ENCODE data around the gene CTIF. TPM values are rescaled to one million over a fixed set of nuclear protein-coding genes. Genes with fewer than 3 reads are reported as not detected.

Gene CTIF
- total RNA-seq, 1 donor from 2014 or later: 51.5 TPM

DNA sequence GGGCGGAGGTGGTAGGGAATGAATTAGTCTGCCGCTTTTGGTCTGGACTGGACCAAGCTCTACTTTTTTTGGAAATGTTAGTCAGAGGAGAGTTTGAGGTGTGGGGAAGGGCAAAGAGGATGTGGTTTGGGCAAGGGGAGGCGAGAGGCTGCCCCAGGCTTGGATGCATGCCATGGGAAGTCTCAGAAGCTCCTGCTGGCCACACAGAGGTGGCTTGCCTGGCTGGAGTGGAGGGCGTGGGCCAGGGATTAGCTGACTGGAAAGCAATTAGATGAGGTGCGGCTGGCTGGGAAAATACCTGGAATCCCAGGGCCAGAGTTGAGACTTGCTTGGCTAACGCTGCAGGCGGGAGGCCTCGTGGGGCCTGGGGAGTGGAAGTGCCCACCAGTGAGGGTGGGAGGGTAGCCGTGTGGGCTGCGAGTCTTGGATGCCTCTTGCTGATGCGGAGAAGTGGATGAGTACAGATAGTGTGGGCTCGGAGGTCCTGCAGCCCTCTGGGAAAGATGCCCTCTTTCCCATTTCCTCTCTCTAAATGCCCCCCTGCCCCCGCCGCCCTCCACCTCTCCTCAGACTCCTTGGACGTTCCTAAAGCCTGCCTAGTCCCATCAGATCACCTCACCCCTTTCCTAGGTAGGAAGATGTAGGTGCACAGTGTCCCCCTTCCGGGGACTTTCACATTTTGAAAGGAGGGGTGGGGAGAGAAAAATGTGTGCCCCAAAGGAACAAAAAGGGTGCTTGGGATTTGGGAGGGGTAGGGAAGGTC is 294.3 kb downstream of the CTIF start:
- DNase-seq (ENCODE audit: low spot score): no peak
- TF ChIP-seq, protein P1, sequence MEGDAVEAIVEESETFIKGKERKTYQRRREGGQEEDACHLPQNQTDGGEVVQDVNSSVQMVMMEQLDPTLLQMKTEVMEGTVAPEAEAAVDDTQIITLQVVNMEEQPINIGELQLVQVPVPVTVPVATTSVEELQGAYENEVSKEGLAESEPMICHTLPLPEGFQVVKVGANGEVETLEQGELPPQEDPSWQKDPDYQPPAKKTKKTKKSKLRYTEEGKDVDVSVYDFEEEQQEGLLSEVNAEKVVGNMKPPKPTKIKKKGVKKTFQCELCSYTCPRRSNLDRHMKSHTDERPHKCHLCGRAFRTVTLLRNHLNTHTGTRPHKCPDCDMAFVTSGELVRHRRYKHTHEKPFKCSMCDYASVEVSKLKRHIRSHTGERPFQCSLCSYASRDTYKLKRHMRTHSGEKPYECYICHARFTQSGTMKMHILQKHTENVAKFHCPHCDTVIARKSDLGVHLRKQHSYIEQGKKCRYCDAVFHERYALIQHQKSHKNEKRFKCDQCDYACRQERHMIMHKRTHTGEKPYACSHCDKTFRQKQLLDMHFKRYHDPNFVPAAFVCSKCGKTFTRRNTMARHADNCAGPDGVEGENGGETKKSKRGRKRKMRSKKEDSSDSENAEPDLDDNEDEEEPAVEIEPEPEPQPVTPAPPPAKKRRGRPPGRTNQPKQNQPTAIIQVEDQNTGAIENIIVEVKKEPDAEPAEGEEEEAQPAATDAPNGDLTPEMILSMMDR (IDR thresholded peaks at IDR 0.05; ENCODE audit: unreplicated experiment): no peak
- H3K27ac Mint-ChIP-seq (ENCODE audit: unreplicated experiment): no peak overlapping the region
- H3K27me3 Mint-ChIP-seq (ENCODE audit: unreplicated experiment): peaks cover 6% of the 10 kb centered on the region
- peaks cover 49% of the 10 kb centered on the region for H3K4me1 Mint-ChIP-seq (ENCODE audit: unreplicated experiment)
- no peaks in the 10 kb centered on the region for H3K9me3 Mint-ChIP-seq (ENCODE audit: unreplicated experiment)
- peak overlapping the region; percentile 14 for H3K4me3 Mint-ChIP-seq (ENCODE audit: unreplicated experiment)
- H3K36me3 Mint-ChIP-seq (ENCODE audit: low read depth, unreplicated experiment): no peaks in the 10 kb centered on the region

DNA sequence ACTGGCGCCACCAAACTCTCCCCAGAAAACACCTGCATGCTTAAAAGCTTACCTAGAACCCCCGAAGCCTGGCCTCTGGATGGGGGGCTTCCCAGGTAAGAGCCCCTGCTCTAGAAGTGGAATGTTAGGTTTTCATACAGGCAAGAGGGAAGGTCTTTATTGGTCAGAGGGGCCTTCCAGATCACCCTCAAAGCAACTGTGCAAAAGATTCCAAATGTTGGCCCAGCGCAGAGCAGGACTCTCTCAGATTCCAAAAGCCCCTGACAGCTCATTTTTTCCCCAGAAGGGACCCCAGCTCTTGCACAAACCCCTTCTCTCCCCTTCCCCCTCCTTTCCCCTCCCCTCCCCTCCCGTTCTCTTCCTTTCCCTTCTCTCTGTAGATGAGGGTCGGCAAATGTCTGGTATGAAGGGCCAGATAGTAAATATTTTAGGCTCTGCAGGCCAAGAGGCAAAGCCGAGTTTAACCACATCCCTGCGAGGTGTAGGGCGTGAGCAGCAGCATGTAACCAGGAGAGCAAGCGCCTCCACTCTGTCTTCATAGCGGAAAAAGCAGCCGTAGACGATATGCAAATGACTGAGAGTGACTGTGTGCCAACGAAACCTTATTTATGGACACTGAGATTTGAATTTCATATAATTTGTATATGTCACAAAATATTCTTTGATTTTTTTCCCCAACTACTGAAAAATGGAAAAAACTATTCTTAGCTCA is 295.0 kb downstream of the CTIF start:
- TF ChIP-seq, protein P1 (IDR thresholded peaks at IDR 0.05; ENCODE audit: unreplicated experiment): no peak
- no peak for DNase-seq (ENCODE audit: low spot score)
- Mint-ChIP-seq H3K4me3 (ENCODE audit: unreplicated experiment) (no peak overlapping the region), H3K27me3 (ENCODE audit: unreplicated experiment) (peaks cover 7% of the 10 kb centered on the region), H3K27ac (ENCODE audit: unreplicated experiment) (peak overlapping the region; percentile 4), H3K36me3 (ENCODE audit: low read depth, unreplicated experiment) (no peaks in the 10 kb centered on the region), H3K4me1 (ENCODE audit: unreplicated experiment) (peaks cover 48% of the 10 kb centered on the region), H3K9me3 (ENCODE audit: unreplicated experiment) (no peaks in the 10 kb centered on the region)

DNA sequence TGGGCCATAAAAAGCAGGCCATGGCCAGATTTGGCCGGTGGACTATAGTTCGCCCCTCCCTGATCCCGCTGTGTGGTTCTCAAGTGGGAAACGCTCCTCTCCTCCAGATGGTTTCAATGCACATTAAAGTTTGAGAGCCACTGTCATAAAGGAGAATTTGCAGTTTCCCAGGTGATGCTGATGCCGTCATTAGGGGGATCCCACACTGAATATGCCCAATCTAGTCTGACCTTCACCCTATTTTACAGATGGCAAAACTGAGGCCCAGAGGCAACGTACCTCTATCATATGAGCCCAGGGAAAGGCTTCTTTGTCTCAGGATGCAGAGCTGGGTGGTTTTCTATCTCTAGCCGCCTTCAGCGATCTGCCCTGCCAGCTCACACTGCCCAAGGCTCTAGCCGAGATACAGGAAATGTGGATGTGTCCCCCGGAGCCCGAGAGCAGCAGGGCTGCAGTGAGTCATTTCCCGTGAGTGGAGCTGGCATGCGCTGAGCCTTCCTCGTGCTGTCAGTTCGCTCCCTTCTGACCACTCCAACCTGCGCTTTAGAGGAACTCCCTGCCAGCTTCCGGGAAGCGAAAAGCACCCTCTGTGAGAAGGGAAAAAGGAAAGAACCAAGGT is 295.7 kb downstream of the CTIF start:
- TF ChIP-seq, protein P1 (IDR thresholded peaks at IDR 0.05; ENCODE audit: unreplicated experiment): no peak
- Mint-ChIP-seq H3K27ac (ENCODE audit: unreplicated experiment) (peak overlapping the region; percentile 52), H3K27me3 (ENCODE audit: unreplicated experiment) (peaks cover 9% of the 10 kb centered on the region), H3K4me3 (ENCODE audit: unreplicated experiment) (peak overlapping the region; percentile 53), H3K9me3 (ENCODE audit: unreplicated experiment) (no peaks in the 10 kb centered on the region), H3K36me3 (ENCODE audit: low read depth, unreplicated experiment) (no peaks in the 10 kb centered on the region), H3K4me1 (ENCODE audit: unreplicated experiment) (peaks cover 51% of the 10 kb centered on the region)
- peak; percentile 51 for DNase-seq (ENCODE audit: low spot score)

DNA sequence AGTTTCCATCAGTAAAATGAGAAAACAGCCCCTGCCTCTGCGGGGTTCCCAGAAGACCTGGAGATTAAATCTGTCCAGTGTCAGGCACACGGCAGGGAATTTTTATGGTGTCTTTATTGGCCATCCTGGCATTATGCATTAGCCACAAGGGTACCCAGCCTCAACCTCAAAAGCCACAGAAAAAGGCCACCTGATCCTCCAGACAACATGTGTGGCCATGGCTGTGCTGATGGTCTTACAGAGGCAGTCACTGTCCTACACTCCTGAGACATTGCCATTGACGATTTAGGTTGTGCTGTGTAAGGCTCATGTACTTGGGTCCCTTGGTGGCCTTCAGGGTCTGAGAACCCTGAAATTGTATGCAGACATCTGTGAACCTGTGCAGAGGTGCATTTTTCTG is 296.3 kb downstream of the CTIF start:
- no peak for DNase-seq (ENCODE audit: low spot score)
- TF ChIP-seq, protein P1 (IDR thresholded peaks at IDR 0.05; ENCODE audit: unreplicated experiment): no peak
- H3K4me3 Mint-ChIP-seq (ENCODE audit: unreplicated experiment): no peak overlapping the region
- peaks cover 52% of the 10 kb centered on the region for H3K4me1 Mint-ChIP-seq (ENCODE audit: unreplicated experiment)
- no peaks in the 10 kb centered on the region for H3K36me3 Mint-ChIP-seq (ENCODE audit: low read depth, unreplicated experiment)
- no peaks in the 10 kb centered on the region for H3K9me3 Mint-ChIP-seq (ENCODE audit: unreplicated experiment)
- peaks cover 12% of the 10 kb centered on the region for H3K27me3 Mint-ChIP-seq (ENCODE audit: unreplicated experiment)
- H3K27ac Mint-ChIP-seq (ENCODE audit: unreplicated experiment): peak overlapping the region; percentile 52
